BJ (cell line): ENCODE data around the gene NEXMIF. TPM values are rescaled to one million over a fixed set of nuclear protein-coding genes. Genes with fewer than 3 reads are reported as not detected.
"Not testable (repeated sequence)": the region's sequence is repeated elsewhere in the genome, so short reads cannot be mapped to it uniquely, and the experiment has no call there.

Experiments
- CTCF ChIA-PET: fragments of 350-600 bp; formaldehyde crosslinking; extraction: SDS; loops from one replicate; lab custom pipeline; 2021; ENCODE audit warnings: antibody characterized with exemption, inconsistent platforms; lab: Yijun Ruan, JAX
- POLR2A ChIA-PET: fragments of 300-600 bp; sonication (Branson Sonifier 250); formaldehyde crosslinking; extraction: SDS; loops from one replicate; lab custom pipeline; 2021; ENCODE audit warnings: antibody characterized with exemption; lab: Charles Lee
- DNase-seq: peaks from one replicate; pipeline ENCODE4 v3.0.0-alpha.2; 2011; ENCODE audit warnings: low read depth
- H3K27me3 ChIP-seq: 2 replicates; pipeline ENCODE4 v1.6.0; 2011; ENCODE audit warnings: low read length; ENCODE audit not compliant: control insufficient read depth, insufficient read depth
- H3K36me3 ChIP-seq: 2 replicates; pipeline ENCODE4 v1.5.1; 2011; ENCODE audit warnings: low read length; ENCODE audit not compliant: control insufficient read depth, insufficient read depth
- H3K4me3 ChIP-seq: 2 replicates; pipeline ENCODE4 v1.5.1; 2011; ENCODE audit warnings: low read depth, mild to moderate bottlenecking, control low read depth, low read length
- polyA plus RNA-seq: library from polyadenylated mRNA; depleted of rRNA; stranded (reverse); fragments of >200 nt; gene quantifications from 2 replicates; pipeline ENCODE4 v1.2.3, GENCODE V29; 2011
- TF ChIP-seq, protein P1 (sequence below): IDR thresholded peaks from 2 replicates; pipeline ENCODE4 v1.5.1; 2011; ENCODE audit warnings: low read depth, mild to moderate bottlenecking, control low read depth, inconsistent platforms, low read length, moderate library complexity; ENCODE audit not compliant: insufficient read depth

NEXMIF gene
- polyA plus RNA-seq, 1 experiment = not detected

- no peak for DNase-seq
- H3K27me3 ChIP-seq = no peaks in the 10 kb centered on the region
- TF ChIP-seq, protein P1, sequence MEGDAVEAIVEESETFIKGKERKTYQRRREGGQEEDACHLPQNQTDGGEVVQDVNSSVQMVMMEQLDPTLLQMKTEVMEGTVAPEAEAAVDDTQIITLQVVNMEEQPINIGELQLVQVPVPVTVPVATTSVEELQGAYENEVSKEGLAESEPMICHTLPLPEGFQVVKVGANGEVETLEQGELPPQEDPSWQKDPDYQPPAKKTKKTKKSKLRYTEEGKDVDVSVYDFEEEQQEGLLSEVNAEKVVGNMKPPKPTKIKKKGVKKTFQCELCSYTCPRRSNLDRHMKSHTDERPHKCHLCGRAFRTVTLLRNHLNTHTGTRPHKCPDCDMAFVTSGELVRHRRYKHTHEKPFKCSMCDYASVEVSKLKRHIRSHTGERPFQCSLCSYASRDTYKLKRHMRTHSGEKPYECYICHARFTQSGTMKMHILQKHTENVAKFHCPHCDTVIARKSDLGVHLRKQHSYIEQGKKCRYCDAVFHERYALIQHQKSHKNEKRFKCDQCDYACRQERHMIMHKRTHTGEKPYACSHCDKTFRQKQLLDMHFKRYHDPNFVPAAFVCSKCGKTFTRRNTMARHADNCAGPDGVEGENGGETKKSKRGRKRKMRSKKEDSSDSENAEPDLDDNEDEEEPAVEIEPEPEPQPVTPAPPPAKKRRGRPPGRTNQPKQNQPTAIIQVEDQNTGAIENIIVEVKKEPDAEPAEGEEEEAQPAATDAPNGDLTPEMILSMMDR = no peak
- no peak overlapping the region for H3K4me3 ChIP-seq
- H3K36me3 ChIP-seq = no peaks in the 10 kb centered on the region
- POLR2A ChIA-PET = no interaction called here
- CTCF ChIA-PET = no interaction called here
Measured at GRCh38 chrX:74902806-74903205, 22.4 kb downstream of the NEXMIF start.

GRCh38 chrX:74892561-74892960 lies 32.7 kb downstream of the NEXMIF start:
- TF ChIP-seq, protein P1 = no peak
- no peak for DNase-seq
- CTCF ChIA-PET = no interaction called here
- POLR2A ChIA-PET = no interaction called here
- Histone ChIP-seq H3K4me3 (no peak overlapping the region), H3K36me3 (no peaks in the 10 kb centered on the region), H3K27me3 (no peaks in the 10 kb centered on the region)

DNA sequence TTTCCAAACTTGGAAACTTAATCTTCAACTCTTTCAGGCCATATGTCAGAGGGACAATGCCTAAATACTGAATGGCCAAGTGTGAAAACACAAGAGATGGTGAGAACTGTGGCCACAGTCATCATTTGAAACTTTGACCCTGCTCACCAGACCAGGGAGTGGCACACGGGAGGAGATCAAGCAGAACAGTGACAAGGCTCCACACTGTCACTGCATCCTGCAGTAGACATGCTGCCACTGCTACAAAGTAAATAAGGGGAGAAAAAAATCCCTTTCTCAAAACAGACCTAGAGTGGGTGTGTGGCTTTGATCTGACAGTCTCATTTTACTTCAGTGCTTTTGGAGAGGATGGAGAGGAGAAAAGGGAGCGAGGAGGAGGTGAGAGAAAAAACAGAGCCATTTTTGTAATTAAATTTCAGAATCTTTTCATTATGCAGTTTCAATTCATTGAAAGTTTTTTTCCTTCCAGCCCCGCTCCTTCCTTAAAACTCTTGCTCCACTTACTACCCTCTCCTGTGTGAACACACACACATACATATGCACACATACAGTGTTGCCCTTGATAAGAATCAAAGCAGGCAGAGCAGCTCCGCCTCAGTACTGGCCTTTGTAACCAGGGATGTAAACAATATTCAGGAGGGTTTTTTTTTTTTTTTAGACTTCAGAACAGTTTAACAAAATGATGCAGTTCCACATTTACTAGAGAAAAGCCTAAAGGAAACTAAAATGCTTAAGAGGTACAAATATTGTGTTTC lies 34.4 kb downstream of the NEXMIF start:
- Histone ChIP-seq H3K27me3 (no peaks in the 10 kb centered on the region), H3K4me3 (no peak overlapping the region), H3K36me3 (no peaks in the 10 kb centered on the region)
- ChIA-PET POLR2A (no interaction called here), CTCF (no interaction called here)
- no peak for DNase-seq
- TF ChIP-seq, protein P1 = no peak

DNA sequence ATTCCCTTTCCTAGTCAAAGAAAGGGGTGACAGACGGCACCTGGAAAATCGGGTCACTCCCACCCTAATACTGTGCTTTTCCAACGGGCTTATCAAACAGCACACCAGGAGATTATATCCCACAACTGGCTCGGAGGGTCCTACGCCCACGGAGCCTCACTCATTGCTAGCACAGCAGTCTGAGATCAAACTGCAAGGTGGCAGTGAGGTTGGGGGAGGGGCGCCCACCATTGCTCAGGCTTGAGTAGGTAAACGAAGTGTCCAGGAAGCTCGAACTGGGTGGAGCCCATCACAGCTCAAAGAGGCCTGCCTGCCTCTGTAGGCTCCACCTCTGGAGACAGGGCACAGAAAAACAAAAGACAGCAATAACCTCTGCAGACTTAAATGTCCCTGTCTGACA lies 42.9 kb downstream of the NEXMIF start:
- H3K4me3 ChIP-seq, POLR2A ChIA-PET, DNase-seq, H3K36me3 ChIP-seq, H3K27me3 ChIP-seq, CTCF ChIA-PET: not testable (repeated sequence)

DNA sequence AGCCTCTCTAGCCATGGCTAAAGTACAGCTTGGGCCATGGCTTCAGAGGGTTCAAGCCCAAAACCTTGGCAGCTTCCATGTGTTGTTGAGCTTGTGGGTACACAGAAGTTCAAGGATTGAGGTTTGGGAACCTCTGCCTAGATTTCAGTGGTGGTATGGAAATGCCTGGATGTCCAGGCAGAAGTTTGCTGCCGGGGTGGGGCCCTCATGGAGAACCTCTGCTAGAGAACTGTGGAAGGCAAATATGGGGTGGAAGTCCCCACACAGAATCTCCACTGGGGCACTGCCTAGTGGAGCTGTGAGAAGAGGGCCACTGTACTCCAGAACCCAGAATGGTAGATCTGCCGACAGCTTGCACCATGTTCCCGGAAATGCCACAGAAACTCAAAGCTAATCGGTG lies 59.5 kb downstream of the NEXMIF start:
- no peaks in the 10 kb centered on the region for H3K36me3 ChIP-seq
- ChIA-PET CTCF (no interaction called here), POLR2A (no interaction called here)
- TF ChIP-seq, protein P1 = no peak
- DNase-seq = no peak
- no peaks in the 10 kb centered on the region for H3K27me3 ChIP-seq
- no peak overlapping the region for H3K4me3 ChIP-seq

DNA sequence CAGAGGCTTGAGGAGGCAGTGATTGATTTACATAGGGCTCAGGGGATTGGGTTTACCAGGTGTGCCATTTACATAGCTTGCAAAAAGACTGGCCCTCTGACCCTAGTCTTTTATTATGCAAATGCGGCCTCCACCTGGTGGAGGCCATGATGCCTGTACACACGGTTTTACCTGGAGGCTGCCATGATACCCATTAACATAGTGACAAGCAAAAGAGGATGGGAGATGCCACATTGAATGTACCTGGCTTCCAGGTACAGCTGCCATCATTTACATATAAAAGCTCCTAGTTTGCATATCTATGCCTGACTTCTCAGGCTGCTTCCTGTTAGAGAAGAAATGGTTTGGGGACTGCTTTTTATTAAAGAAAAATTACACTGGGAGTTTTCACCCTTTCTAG lies 72.0 kb downstream of the NEXMIF start:
- POLR2A ChIA-PET = no interaction called here
- TF ChIP-seq, protein P1 = no peak
- Histone ChIP-seq H3K36me3 (no peaks in the 10 kb centered on the region), H3K27me3 (no peaks in the 10 kb centered on the region), H3K4me3 (no peak overlapping the region)
- CTCF ChIA-PET = no interaction called here
- no peak for DNase-seq
